NCI-H1105 treated with DMSO at 0.1 percent for 48 hours (cell line): Measurements from ENCODE around the gene RNF141.

Source experiments
- DNase-seq: peaks from one replicate; lab custom pipeline; 2025; lab: John Stamatoyannopoulos, UW

RNF141 gene

DNA sequence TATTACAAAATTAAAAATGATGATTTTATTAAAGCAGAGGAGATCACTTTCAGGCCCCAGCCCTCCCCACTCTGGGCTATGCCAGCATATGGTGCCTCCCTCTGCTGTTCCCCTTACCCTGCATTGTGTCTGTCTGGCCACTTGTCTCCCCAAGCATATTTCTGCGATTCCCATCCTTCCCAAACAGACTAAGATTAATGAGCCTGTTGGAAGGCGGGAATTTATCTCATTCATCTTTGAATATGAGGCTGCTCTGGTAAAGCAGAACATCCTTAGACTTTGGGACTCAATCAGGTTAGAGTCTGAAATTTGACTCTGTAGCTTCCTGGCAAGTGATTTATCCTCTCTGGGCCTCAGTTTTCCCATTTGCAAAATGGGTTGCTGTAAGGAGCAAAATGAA, 60.2 kb downstream of the RNF141 start:
- DNase-seq = no peak

DNA sequence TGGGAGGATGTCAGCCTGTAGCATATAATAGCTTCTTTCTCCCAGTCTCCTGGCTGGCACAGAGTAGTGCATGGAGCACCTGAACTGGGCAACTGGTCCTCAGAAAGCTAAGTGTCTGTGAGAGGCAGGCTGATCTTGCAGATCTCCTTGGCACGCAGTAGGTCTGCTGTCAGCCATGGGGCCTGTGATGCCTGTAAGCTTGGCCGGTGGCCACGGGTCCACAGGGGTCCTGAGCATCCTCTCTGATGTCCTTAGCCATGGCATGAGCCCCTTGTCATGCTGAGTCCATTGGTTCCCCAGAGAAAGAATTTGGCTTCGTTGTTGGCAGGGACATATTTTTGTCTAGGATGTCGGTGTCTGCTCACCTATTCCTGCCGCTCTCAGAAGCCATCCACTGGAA, 61.0 kb downstream of the RNF141 start:
- DNase-seq = no peak

DNA sequence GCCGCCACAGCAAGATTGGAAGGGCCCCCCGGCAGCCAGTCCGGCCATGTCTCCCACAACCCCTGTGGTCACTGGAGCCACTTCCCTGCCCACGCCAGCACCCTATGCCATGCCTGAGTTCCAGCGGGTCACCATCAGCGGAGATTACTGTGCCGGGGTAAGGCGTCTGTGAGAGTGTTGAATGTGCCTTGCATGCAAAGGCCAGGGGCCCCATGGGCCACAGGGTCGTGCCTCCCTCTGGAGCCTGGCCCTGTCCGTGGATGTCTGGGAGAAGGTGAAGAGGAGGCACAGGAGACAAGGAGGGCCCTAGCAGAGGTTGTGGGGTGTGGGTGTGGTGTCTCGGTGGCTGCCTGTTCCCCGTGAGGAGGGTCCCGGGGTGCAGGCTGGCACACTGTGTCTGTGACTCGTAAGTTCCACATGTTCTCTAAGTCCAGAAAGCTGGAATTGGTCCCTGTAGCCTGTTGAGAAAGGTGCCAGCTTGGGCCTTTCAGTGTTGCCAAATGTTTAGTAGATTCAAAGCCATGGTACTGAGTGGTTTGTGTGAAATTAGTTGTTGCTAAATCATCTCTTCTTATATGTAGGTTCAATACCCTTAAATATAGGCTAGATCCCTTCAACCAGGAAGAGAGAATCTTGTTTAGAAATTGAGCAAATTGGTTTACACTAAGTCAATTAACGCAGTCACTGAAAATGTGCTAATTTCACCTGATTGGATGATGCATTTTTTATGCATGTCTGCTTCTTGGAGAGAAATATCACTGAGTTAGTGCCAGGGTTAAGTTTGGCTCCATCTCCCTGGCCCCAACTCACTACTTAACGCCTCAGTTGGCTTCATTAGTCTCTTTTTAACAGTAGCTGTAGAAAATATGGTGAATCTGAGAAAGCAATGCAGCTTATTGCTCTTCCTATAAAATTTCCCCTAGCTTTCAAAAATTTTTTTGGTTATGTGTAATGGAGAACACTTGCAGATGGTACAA, 62.1 kb downstream of the RNF141 start:
- no peak for DNase-seq

DNA sequence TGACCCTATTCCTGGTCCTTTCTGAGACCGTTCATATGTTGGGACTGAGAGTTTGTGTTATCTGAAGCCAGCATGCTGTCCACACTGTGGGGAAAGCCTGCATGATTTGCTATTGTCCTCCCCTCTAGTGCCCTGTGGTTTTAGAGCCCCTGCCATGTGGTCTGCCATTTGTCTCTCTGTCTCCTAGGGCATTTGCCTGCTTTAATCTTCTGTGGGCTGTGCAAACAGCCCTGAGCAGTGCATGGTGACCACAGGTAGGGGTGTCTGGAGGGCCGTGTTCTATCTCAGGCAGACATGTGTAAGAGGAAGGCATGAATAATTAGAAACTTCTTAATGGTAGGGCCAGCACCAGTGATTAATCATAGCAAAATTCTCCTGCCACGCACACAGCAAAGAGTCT, 62.9 kb downstream of the RNF141 start:
- DNase-seq = no peak

DNA sequence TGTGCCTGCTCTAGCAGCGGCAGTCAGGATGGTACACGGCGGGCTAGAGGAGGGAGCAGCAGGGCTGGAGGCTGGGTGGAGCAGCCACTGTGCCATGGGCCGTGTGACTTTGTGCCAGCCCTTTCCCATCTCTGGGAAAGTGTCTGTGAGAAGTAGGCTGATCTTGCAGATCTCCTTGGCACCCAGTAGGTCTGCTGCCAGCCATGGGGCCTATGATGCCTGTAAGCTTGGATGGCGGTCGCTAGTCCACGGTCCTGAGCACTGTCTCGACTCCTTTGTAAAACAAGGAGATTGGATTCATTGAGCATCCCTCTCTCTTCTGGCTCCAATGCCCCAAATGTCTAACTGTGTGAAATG, 63.3 kb downstream of the RNF141 start:
- no peak for DNase-seq

DNA sequence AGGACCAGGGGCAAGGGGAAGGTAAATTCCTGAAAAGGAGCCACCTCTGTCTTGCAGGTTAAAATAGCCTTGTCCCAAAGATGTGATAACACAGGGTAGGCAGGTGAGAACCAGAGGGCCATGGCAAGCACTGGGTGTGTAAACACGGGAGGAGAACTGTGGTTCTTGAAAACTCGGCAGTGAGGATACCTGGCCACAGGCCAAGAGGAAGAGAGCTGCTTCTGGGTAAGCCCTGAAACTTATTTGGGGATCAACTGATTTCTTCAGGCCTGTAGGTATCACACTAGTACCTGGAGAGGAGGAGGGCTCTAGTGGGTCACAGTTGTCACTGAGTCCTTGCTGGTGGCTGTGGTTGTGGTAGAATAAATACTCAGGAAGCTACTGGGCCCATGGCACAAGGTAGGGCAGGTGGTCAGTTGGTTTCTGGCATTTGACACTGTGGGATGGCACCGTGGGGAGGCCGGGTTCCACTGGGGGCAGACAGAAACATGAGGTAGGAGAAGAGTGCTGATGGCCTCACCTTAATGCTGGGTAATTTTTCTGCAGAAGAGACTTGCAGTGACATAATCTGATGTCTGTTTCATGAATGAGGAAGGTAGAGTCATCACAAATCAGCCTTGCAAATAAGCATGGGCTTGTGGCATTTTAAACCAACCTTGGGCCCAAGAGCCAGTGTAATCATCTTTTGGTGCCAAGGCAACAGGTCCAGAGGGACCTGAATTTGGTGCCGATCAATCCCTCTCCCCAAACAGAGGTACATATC, 63.9 kb downstream of the RNF141 start:
- DNase-seq = no peak

DNA sequence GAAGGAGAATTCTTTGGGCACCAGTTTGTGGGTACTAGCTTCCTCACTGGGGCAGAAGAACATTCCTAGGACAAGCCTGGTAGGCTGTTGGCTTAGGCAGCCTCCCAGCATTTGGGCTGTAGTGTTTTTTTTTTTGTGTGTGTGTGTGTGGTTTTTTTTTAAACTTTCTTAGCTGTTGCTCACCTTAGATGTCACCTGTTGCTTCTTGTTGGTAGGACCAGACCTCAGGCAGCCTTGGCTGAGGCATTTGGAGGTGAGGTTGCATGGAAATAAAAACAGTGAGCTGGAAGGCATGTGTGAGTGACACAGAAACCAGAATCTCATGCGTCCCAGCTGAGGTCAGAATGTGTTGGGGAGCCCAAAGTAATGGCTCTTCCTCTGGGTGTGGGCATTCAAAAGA, 64.6 kb downstream of the RNF141 start:
- no peak for DNase-seq

DNA sequence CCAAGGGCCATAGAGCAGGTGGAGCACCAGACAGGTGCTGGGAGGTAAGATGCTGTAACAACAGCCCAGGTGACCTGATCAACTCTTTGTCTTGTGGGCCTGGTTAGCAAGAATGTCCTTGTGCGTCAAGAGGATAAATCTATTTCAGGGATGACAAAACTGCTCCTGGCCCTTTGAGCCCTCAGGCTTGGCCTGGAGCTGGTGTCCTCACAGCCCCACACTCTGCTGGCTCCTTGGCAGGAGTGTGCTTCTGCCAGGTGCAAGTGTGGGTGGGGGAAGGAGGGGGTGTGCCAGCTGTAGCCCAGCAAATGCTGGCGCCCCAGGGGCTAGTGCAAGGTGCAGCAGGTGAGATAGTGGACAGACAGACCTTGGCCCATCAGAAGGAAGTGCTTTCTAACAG, 66.4 kb downstream of the RNF141 start:
- peak; percentile 32 for DNase-seq

DNA sequence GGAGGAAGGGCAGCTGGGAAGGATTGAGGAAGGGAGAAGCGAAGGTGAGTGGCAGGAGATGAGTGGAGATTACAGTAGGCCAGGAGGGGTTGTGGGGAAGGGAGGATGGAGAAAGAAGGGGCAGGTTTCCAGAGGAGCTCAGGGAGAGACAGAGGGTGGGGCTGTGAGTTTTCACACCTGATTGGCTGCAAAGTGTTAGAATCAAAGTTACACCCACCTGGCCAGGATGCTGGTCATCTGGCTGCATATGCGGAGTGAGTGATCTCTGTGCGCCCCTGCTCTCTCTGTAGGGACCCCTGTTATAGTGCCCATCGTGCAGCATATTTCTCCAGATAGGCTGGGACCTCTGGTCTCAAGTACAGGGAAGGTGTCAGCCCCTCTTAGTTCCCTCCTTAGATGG, 67.6 kb downstream of the RNF141 start:
- no peak for DNase-seq

DNA sequence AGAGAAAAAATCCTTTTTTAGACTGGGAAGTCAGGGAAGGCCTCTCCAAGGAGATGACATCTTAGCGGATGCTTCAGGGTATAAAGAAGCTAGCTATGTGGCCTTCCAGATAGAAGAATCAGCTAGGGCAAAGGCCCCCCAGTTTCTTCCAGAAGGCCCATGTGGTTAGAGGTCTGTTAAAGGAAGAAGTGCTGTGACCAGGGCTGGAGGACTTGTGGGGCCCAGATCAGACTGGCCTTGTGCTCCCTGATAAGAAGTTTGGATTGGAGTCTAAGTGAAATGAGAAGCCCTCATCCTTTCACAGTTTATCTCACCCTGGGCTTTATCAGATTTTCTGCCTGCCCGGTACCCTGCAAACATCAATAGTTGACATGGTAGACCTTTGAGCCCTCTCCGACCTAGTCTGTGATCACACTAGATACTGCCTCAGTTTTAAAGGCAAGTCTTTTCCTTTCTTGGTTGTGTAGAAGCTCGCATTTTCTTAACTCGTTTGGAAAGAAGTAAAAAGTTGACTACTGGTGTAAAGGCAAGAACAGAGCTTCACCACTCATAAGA, 78.2 kb downstream of the RNF141 start:
- DNase-seq = no peak
